DOHH2 (cell line): ENCODE results near the gene ZBTB5.
A peak's percentile ranks its signal among the peaks of the same experiment; 100 is the strongest.
"Not testable (repeated sequence)": the region's sequence is repeated elsewhere in the genome, so short reads cannot be mapped to it uniquely, and the experiment has no call there.

Experiments used
- H3F3A ChIP-seq: fragments of 200-600 bp; sonication (generic), shearing (Covaris generic); 2 replicates; pipeline ENCODE4 v1.6.0; 2016; ENCODE audit warnings: antibody characterized with exemption, mild to moderate bottlenecking; ENCODE audit not compliant: control insufficient read depth, insufficient read depth
- H3K27ac ChIP-seq: fragments of 200-600 bp; sonication (generic); 2 replicates; pipeline ENCODE4 v1.5.1; 2014; ENCODE audit warnings: low read depth, mild to moderate bottlenecking, low read length, moderate library complexity
- H3K27me3 ChIP-seq: fragments of 200-600 bp; sonication (generic); 2 replicates; pipeline ENCODE4 v1.6.1; 2014; ENCODE audit warnings: mild to moderate bottlenecking, low read length, mixed read lengths; ENCODE audit not compliant: control insufficient read depth
- H3K36me3 ChIP-seq: fragments of 200-600 bp; sonication (generic); 2 replicates; pipeline ENCODE4 v1.6.1; 2014; ENCODE audit warnings: mild to moderate bottlenecking, low read length, moderate library complexity, mixed read lengths; ENCODE audit not compliant: control insufficient read depth
- H3K4me1 ChIP-seq: fragments of 200-600 bp; sonication (generic); 2 replicates; pipeline ENCODE4 v1.6.1; 2014; ENCODE audit warnings: mild to moderate bottlenecking, low read length, mixed read lengths; ENCODE audit not compliant: control insufficient read depth
- H3K4me2 ChIP-seq: fragments of 200-600 bp; sonication (generic); 2 replicates; pipeline ENCODE4 v1.6.0; 2014; ENCODE audit warnings: mild to moderate bottlenecking, low read length, moderate library complexity
- H3K4me3 ChIP-seq: fragments of 200-600 bp; sonication (generic); 2 replicates; pipeline ENCODE4 v1.5.1; 2014; ENCODE audit warnings: mild to moderate bottlenecking, low read length, mixed read lengths
- H3K79me2 ChIP-seq: fragments of 200-600 bp; sonication (generic); 2 replicates; pipeline ENCODE4 v1.6.1; 2014; ENCODE audit warnings: mild to moderate bottlenecking, low read length, mixed read lengths; ENCODE audit not compliant: control insufficient read depth
- H3K9me2 ChIP-seq: fragments of 200-600 bp; sonication (generic); replicated peaks from 2 replicates; pipeline ENCODE4 v1.6.1; 2014; ENCODE audit warnings: mild to moderate bottlenecking, low read length, mixed read lengths; ENCODE audit not compliant: control insufficient read depth
- H3K9me3 ChIP-seq: fragments of 200-600 bp; sonication (generic); 2 replicates; pipeline ENCODE4 v1.6.1; 2014; ENCODE audit warnings: antibody characterized with exemption, low read length, mixed read lengths; ENCODE audit not compliant: control insufficient read depth, insufficient read depth
- H4K20me1 ChIP-seq: fragments of 200-600 bp; sonication (generic); 2 replicates; pipeline ENCODE4 v1.6.0; 2014; ENCODE audit warnings: low read depth, mild to moderate bottlenecking, antibody characterized with exemption, low read length, moderate library complexity; ENCODE audit not compliant: control insufficient read depth, insufficient read depth
- EZH2phosphoT487 ChIP-seq: fragments of 200-600 bp; sonication (generic); IDR thresholded peaks from 2 replicates; pipeline ENCODE4 v1.6.1; 2017; ENCODE audit warnings: borderline replicate concordance, mild to moderate bottlenecking, antibody characterized with exemption, low read length, moderate library complexity, mixed read lengths
- TF ChIP-seq, protein P1 (sequence below): fragments of 200-600 bp; sonication (generic); IDR thresholded peaks from one replicate; pipeline ENCODE4 v1.5.1; 2014; ENCODE audit warnings: antibody characterized with exemption, mild to moderate bottlenecking, low read depth, low read length; ENCODE audit not compliant: poor library complexity, severe bottlenecking

Gene ZBTB5

DNA sequence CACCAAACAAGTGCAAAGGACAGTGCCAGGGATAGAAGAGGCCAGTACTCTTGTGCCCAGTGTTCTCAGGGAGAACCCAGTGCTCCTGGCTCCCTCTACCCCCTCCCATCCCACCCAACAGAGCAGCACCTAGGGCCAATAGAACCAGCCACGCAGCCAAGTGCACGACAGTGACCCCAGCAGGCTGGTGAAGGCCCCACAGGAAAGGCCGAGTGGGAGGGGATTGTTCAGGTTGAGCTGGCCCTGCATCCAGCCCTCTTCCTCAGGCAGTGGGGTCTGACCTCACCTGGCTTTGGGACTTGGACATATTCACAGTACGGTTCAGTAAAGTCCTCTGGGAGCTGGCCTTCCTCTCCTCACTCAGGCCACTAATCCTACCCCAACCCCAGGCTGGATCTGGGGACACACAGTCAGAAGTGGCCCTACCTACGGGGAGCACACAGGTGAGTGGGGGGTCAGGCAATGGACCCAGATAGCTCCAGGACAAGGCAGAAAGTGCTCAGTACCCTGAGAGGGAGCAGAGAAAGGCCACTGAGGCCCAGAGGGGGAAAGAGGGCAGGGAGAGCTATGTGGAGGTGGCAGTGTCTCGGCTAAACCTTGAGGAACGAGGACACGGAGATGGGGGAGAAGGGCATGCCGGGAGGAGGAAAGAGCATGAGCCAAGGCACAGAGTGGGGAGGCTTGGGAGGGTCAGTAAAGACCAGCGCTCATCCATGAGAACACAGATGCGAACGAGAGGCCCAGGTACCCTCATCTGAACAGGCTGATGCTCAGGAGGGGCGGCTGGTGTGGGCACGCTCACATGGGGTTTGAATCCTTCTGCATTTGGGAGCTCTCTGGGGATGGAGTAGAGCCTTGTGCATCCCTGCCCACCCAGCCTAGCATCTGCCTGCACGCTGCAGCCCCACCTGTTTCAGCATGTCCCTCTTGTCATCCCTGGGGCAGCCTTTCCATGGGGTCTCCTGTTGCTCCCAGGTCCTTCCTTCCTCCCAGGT lies 46.1 kb upstream of the ZBTB5 start:
- H3K27ac ChIP-seq = no peak overlapping the region
- no peak overlapping the region for H3K4me2 ChIP-seq
- no peaks in the 10 kb centered on the region for H3K9me3 ChIP-seq
- H3K27me3 ChIP-seq = no peaks in the 10 kb centered on the region
- peaks cover 9% of the 10 kb centered on the region for H3K4me1 ChIP-seq
- no peaks in the 10 kb centered on the region for H3K79me2 ChIP-seq
- TF ChIP-seq, protein P1, sequence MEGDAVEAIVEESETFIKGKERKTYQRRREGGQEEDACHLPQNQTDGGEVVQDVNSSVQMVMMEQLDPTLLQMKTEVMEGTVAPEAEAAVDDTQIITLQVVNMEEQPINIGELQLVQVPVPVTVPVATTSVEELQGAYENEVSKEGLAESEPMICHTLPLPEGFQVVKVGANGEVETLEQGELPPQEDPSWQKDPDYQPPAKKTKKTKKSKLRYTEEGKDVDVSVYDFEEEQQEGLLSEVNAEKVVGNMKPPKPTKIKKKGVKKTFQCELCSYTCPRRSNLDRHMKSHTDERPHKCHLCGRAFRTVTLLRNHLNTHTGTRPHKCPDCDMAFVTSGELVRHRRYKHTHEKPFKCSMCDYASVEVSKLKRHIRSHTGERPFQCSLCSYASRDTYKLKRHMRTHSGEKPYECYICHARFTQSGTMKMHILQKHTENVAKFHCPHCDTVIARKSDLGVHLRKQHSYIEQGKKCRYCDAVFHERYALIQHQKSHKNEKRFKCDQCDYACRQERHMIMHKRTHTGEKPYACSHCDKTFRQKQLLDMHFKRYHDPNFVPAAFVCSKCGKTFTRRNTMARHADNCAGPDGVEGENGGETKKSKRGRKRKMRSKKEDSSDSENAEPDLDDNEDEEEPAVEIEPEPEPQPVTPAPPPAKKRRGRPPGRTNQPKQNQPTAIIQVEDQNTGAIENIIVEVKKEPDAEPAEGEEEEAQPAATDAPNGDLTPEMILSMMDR = peak; percentile 30
- no peak for TF ChIP-seq EZH2phosphoT487
- H3K4me3 ChIP-seq = no peak overlapping the region
- H3K36me3 ChIP-seq = peaks cover 32% of the 10 kb centered on the region
- H3K9me2 ChIP-seq = no peaks in the 10 kb centered on the region
- no peaks in the 10 kb centered on the region for H4K20me1 ChIP-seq
- peaks cover 10% of the 10 kb centered on the region; the same call in 1 of the 2 replicates for H3F3A ChIP-seq

- not testable (repeated sequence) for H3K27ac ChIP-seq, H3K4me2 ChIP-seq, H4K20me1 ChIP-seq, H3K4me3 ChIP-seq, H3K9me2 ChIP-seq, H3K9me3 ChIP-seq, H3K27me3 ChIP-seq, H3K79me2 ChIP-seq, H3K4me1 ChIP-seq
- Histone ChIP-seq H3K36me3 (peaks cover 42% of the 10 kb centered on the region), H3F3A (peaks cover 12% of the 10 kb centered on the region; the same call in 1 of the 2 replicates)
Measured at GRCh38 chr9:37510053-37510452, 44.8 kb upstream of the ZBTB5 start.

DNA sequence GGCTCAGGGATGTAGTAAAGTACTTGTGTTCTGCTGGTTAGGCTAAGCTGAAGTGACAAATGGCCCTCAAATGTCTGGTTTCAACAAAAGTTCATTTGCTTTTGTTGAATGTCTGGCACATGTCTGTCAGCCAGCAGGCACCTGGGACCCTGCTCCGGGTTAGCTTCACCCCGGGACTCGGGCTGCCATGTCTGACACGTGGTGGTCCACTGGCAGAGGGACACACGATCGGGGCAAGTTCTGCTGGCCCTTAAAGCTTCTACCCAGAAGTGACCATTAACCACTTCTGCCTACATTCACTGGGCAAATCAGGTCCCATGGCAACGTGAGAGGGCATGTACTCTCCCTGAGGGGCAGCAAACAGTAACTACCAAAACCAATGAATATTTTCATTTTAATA lies 44.3 kb upstream of the ZBTB5 start:
- H4K20me1 ChIP-seq = no peaks in the 10 kb centered on the region
- no peaks in the 10 kb centered on the region for H3K9me3 ChIP-seq
- no peak overlapping the region for H3K4me3 ChIP-seq
- no peak overlapping the region for H3K4me2 ChIP-seq
- H3K27ac ChIP-seq = no peak overlapping the region
- H3K79me2 ChIP-seq = no peaks in the 10 kb centered on the region
- H3K27me3 ChIP-seq = no peaks in the 10 kb centered on the region
- peaks cover 9% of the 10 kb centered on the region for H3K4me1 ChIP-seq
- H3K36me3 ChIP-seq = peaks cover 47% of the 10 kb centered on the region
- TF ChIP-seq, protein P1 = no peak
- TF ChIP-seq EZH2phosphoT487 = no peak
- peaks cover 12% of the 10 kb centered on the region; the same call in 1 of the 2 replicates for H3F3A ChIP-seq
- no peaks in the 10 kb centered on the region for H3K9me2 ChIP-seq

- Histone ChIP-seq H3K27ac (no peak overlapping the region), H3K79me2 (no peaks in the 10 kb centered on the region), H3K9me3 (no peaks in the 10 kb centered on the region), H4K20me1 (no peaks in the 10 kb centered on the region), H3K4me1 (peaks cover 9% of the 10 kb centered on the region), H3F3A (peaks cover 12% of the 10 kb centered on the region; the same call in 1 of the 2 replicates), H3K36me3 (peaks cover 53% of the 10 kb centered on the region), H3K4me3 (no peak overlapping the region), H3K9me2 (no peaks in the 10 kb centered on the region), H3K4me2 (no peak overlapping the region), H3K27me3 (no peaks in the 10 kb centered on the region)
- TF ChIP-seq, protein P1 = no peak
- no peak for TF ChIP-seq EZH2phosphoT487
Measured at GRCh38 chr9:37508834-37509206, 43.6 kb upstream of the ZBTB5 start.
